Ishikawa (cell line): ENCODE results near the gene DCAKD.

Source experiments
- EP300 ChIP-seq: IDR thresholded peaks from 2 replicates; pipeline ENCODE4 v1.6.1; 2012; ENCODE audit warnings: borderline replicate concordance
- FOXM1 ChIP-seq: IDR thresholded peaks from 2 replicates; pipeline ENCODE4 v1.6.1; 2012; ENCODE audit warnings: low read depth, borderline replicate concordance
- REST ChIP-seq: IDR thresholded peaks from 2 replicates; pipeline ENCODE4 v1.6.1; 2012; ENCODE audit warnings: low read depth, mild to moderate bottlenecking
- TEAD4 ChIP-seq: IDR thresholded peaks from 2 replicates; pipeline ENCODE4 v1.6.1; 2012

GRCh38 chr17:45034599-45034998 is 16.8 kb downstream of the DCAKD start:
- TF ChIP-seq FOXM1 = no peak
- TF ChIP-seq TEAD4 = no peak
- TF ChIP-seq EP300 = no peak
- no peak for TF ChIP-seq REST
